ENCODE results near the gene LEPR.

GRCh38 chr1:65371544-65371943, 48.9 kb upstream of the LEPR start:
- TF ChIP-seq EZH2 (IDR thresholded peaks at IDR 0.05) (no peak), POLR2AphosphoS5 (IDR thresholded peaks at IDR 0.05; ENCODE audit: borderline replicate concordance, low read depth, low read length) (no peak)

Measured in SK-N-MC (cell line).